Posterior cingulate gyrus (tissue), 11 donors: Measurements from ENCODE around the gene P2RX6.

Experiments used
- DNase-seq, 10 donors: peaks; one replicate each; pipeline versions ENCODE4 v3.0.0 to v3.0.0-alpha.2; 2020 to 2021; ENCODE audit warnings: mixed read lengths in 3 of 10
- intact Hi-C: fragments of 100-400 bp; cut with DNase I; formaldehyde crosslinking; loops from one replicate; pipeline ENCODE4 v1.15.1; 2023

Gene P2RX6

DNA sequence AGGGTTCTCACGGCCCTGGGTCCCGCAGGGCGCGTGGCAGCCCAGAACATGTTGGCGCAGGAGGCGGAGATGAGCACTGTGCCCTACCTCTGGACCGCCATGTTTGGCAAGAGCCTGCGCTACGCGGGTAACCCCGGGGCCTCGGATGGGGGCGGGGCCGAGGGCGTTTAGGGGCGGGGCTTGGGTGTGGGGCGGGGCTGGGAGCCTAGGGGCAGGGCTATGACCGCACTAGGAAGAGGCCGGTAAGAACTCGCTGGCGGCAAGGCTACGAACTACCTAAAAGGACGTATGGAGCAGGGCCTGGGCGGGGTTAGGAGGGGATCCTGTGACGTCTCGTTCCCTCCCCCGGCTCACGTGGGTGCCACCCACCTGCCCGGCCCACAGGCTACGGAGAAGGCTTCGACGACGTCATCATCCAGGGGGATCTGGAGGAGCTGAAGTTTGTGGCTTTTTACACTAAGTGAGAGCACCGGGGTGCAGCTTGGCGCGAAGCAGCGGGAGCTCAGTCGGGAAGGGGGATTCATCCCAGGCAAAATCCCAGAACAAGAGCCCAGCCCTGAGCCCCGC lies 35.6 kb upstream of the P2RX6 start:
- peak in 4 of 10 donors; percentile 34 to 88 (median 70) for DNase-seq
- intact Hi-C loops: no loop called here

DNA sequence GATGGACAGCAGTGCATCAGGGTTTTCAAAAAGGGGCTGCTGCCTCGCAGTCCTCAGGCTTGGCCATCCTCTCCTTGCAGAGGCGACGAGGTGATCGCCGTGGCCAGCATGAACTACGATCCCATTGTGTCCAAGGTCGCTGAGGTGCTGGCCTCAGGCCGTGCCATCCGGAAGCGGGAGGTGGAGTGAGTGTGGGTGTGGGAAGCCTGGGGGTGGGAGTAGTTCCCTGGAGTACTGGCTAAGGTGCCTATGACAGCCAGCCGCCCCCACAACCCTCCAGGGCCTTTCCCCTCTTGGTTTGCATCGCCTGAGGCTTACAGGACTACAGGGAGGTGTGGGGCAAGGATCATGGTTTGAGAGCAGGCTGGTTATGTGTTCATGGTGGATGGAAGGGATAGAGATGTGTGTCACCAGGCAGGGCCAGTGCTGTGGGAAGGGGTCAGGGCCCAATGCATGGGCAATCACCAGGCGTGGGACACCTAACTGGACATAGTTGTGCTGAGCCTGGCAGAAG lies 35.0 kb upstream of the P2RX6 start:
- peak in 1 of 10 donors; percentile 80 for DNase-seq
- intact Hi-C loops: loop anchor here (5.0 to 10.0 kb wide), 2 partner anchors 95 to 123 kb away; partner anchors contain the start of genes PI4KA and SNAP29

DNA sequence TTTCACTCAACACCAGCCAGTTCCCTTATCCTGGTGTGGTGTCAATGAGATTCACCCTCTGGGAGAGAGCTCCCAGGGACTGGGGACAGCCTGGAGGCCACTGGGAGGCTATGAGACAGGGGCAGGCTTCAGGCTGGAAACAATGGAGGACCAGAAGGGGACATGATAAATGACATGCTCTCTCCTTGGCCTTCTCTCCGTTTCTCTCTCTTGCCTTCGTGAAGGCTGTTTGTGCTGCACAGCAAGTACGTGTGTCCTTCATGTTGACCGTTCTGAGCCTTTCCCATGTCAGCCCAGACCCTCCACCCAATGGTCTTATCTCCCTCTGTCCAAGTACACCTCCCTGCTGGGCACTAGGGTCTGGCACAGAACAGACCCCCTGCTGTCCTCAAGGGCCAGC lies 34.4 kb upstream of the P2RX6 start:
- intact Hi-C loops: loop anchor here (5.0 to 10.0 kb wide), 2 partner anchors 96 to 123 kb away; partner anchors contain the start of genes PI4KA and SNAP29
- DNase-seq: no peak

DNA sequence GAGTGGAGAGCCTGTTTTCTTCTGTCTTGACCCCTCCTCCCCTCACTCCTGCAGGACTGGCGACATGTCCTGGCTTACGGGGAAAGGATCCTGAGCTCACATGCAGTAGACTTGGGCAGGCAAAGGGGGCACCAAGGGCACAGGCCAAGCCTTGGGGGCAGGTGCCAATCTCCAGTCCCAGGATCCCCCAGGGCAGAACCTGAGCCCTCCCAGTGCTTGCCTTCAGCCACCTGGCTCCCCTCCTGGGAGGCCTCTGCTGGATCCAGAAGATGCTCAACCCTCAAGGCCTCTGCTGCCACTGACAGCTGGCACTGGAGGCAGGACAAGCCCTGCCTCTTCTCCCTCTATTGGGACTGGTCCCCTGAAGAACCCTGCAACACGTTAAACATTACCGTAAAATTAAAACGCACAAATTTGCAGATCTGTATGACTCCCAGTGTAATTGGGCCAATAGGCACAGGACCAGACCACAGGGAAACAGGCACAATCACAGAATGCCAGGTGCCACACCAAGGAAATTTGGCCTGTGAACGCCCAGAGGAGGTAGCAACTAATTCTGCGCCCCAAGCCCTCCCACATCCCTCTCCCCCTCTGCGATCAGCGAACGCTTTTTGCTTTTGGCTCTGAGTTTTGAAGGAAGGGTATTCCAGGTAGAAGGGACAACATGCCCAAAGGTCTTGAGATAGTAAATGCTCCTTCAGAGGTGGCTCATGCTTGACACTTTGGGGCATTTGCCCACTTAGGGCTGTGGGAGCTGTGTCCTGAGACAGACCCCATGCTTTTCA lies 33.8 kb upstream of the P2RX6 start:
- intact Hi-C loops: loop anchor here (5.0 to 10.0 kb wide), 2 partner anchors 96 to 124 kb away; partner anchors contain the start of genes PI4KA and SNAP29
- DNase-seq: no peak

DNA sequence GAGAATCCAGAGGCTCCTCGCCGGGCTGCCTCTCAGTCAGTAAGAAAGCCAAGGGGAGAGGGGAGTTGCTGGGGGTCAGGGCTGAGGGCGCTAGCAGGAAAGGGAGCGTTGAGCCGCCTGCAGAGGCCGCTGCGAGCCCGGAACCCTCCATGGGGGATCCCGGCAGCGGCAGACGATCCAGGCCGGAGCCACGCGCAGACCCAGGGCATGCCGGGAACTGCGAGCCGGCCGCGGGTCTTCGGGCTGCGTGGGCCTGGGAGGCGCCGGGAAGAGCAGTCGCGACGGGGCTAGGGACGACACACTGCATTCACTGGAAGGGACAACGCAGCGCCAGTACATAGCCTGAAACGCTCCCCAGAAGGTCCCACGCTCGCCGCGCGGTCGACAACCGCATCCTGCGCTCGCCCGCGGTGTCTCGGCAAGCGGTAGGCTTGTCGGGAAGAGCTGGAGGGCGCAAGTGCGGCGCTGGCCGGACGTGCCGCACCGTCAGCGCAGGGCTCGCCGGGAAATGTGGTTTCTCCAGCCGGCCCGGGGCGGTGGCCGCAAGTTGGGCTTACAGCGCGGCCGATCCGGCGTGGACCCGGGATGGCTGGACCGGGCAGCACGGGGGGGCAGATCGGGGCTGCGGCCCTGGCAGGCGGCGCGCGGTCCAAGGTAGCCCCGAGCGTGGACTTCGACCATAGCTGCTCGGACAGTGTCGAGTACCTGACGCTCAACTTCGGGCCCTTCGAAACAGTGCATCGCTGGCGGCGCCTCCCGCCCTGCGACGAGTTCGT lies 33.0 kb upstream of the P2RX6 start, which contains the start of gene LZTR1:
TSS of gene LZTR1 (plus strand) at position 511 of the 776 bp plus-strand sequence. CDS start at position 586, 75 bp downstream.
- peak; percentile 81 to 98 (median 86) for DNase-seq
- intact Hi-C loops: loop anchor here (1.0 to 10.0 kb wide), 3 partner anchors 65 to 125 kb away; partner anchors contain the start of genes CRKL, PI4KA and SNAP29

DNA sequence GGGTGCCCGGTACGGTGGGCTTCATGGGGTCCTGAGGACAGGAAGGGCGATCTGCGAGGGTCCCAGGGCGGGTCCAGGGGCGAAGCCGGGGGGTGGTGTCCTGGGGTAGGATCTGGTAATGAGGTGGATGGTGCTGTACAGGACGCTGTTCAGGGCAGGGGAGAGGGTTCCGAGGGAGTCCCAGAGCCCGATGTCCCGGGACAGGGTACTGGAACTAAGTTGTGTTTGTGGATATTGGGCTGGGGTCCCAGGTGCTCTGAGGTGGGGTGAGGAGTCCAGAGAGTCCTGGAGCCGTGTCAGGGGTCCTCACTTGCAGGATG lies 32.4 kb upstream of the P2RX6 start:
- intact Hi-C loops: loop anchor here (1.0 to 10.0 kb wide), 3 partner anchors 65 to 125 kb away; partner anchors contain the start of genes CRKL, PI4KA and SNAP29
- no peak for DNase-seq

DNA sequence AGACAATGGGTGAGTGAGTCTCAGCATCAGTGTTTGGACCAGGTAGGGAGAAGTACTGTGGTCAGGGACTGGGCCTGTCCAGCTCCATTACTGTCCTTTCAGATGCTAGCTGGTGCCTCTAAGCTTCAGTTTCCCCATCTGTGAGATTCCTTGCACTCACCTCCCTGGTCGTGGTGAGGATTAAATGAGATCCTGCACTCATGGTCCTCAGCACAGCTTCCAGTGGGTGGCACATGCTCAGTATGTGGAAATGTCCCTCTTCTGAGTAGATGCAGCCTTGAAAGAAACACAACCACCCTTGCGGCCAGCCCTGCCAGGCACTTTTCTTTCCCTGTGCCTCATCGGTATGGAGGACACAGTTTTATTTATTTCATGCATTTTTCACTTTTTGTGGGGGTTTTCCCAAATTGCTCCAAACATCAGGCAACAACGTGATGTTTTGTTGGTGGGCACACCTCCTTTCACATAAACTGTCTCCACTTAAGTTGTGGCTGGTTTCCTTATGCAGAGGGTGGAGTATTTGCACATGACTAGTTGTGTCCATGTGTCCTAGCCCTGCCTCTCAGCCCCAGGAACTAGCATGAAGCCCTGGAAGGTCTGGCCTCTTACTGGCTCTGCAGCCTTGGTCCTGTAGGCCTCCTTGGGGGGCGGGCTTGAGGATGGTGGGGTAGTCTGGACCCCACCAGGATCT lies 31.7 kb upstream of the P2RX6 start:
- DNase-seq: no peak
- intact Hi-C loops: loop anchor here (5.0 to 10.0 kb wide), 2 partner anchors 98 to 126 kb away; partner anchors contain the start of genes PI4KA and SNAP29

DNA sequence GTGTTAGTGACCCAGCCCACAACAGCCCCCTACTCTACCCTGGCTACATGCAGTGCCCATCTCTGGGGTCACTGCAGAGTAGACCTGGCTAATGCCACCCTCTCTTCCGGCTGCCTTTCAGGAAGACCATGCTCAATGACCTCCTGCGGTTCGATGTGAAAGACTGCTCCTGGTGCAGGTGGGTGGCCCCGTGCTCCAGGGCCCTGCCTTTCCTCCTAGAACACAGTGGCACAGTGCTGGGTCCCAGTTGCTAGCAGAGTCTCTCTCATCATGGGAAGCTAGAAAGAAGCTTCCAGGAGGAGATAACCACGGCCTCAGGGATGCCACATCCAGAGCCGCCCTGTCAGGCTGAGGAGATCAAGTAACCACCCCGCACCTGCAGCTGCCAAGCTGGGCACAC lies 29.2 kb upstream of the P2RX6 start:
- intact Hi-C loops: loop anchor here (10.0 kb wide), 1 partner anchor 101 kb away; no protein-coding TSS in a partner anchor
- DNase-seq: no peak

DNA sequence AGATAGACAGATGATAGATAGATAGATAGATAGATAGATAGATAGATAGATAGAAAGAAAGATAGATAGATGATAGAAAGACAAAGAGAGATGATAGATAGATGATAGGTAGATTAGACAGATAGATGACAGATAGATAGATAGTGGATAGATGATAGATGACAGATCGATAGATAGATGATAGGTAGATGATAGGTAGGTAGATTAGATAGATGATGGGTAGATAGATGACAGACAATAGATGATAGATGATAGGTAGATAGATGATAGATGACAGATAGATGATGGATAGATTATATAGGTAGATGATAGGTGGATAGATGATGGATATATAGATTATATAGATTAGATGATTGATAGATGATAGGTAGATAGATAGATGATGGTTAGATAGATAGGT lies 28.6 kb upstream of the P2RX6 start:
- no peak for DNase-seq
- intact Hi-C loops: loop anchor here (10.0 kb wide), 1 partner anchor 102 kb away; no protein-coding TSS in a partner anchor

DNA sequence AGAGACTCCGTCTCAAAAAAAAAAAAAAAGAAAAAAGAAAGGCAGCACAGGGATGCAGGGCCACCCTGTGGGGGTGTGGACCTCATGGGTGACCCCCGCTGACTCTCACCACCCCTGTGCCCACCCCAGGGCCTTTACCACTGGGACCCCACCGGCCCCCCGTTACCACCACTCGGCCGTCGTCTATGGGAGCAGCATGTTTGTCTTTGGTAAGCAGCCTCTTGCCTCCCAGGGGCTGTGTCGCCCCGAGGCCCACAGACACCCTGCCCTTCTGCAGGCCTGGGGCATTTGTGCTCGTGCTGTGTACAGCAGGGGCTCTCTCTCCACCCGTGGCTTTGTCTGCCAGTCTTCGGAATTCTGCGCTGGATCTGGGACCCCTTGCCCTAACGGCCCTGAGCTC lies 27.6 kb upstream of the P2RX6 start:
- DNase-seq: peak in 1 of 10 donors; percentile 70
- intact Hi-C loops: loop anchor here (10.0 kb wide), 1 partner anchor 103 kb away; no protein-coding TSS in a partner anchor

DNA sequence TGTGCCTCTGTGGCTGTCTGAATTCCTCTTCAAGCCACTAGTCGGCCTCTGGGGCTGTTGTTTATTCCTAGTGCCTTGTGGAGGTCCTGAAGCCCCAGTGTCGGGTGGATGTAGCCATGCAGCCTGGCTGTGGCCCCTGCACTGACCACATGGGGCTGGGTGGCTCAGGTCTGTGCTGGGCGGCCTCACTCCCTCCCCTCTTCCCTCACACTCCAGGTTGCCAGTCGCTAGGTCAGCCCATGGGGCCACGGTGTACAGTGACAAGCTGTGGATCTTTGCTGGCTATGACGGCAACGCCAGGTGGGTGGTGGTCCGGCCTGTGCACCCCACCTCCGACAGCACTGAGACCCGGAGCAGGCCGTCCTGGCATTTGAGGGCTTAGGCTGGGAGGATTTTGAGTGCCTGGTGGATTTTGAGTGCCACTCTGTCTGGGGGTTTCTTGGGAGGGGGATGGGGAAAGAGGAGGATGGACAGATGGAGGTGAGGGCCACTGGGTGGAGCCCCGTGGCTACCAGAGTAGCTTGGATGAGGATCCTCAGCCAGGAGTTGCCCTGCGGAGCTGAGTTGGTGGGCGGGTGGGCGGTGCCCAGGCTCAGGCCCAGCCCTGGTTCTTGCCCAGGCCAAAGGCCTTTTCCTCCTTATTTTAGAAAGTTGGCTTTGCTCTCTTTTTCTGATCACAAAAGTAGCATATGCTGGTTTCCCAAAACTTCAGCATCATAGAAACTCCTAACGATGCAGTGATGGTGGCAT lies 26.2 kb upstream of the P2RX6 start:
- DNase-seq: peak in 1 of 10 donors; percentile 5
- intact Hi-C loops: loop anchor here (10.0 kb wide), 1 partner anchor 104 kb away; no protein-coding TSS in a partner anchor

DNA sequence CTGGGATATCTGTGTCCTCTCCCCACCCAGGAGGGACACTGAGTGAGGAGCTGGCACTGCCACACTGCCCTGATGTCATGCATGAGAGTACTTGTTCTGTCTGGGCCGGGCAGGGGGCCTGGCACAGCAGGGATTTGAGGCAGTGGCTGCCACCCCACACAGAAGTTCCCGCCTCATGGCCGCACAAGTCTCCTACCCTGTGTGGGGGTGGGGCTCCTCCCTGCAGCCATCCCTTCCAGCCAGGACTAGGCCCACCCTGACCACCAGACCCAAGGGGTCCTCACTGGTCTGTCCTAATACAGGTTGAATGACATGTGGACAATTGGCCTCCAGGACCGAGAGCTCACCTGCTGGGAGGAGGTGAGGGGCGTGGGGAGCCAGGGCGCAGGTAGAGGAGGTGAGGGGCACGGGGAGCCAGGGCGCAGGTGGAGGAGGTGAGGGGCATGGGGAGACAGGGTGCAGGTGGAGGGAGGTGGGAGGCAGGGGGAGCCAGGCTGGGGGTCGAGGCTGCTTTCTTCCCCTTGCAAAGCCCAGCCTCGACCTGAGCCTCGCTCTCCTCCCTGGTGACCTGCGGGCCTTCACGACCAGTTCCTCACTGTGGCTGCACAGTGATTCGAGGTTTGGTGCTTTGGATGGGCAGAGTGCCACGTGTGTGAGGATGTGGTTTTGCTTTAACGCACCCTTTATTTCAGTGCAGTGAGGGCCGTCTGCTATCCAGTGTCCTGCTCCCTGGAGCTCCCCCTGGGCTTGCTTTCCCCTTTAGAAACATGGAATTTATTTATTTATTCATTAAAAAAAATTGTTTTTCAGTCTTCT lies 25.4 kb upstream of the P2RX6 start:
- peak in 2 of 10 donors; percentile 52 to 77 for DNase-seq
- intact Hi-C loops: loop anchor here (10.0 kb wide), 1 partner anchor 105 kb away; no protein-coding TSS in a partner anchor

DNA sequence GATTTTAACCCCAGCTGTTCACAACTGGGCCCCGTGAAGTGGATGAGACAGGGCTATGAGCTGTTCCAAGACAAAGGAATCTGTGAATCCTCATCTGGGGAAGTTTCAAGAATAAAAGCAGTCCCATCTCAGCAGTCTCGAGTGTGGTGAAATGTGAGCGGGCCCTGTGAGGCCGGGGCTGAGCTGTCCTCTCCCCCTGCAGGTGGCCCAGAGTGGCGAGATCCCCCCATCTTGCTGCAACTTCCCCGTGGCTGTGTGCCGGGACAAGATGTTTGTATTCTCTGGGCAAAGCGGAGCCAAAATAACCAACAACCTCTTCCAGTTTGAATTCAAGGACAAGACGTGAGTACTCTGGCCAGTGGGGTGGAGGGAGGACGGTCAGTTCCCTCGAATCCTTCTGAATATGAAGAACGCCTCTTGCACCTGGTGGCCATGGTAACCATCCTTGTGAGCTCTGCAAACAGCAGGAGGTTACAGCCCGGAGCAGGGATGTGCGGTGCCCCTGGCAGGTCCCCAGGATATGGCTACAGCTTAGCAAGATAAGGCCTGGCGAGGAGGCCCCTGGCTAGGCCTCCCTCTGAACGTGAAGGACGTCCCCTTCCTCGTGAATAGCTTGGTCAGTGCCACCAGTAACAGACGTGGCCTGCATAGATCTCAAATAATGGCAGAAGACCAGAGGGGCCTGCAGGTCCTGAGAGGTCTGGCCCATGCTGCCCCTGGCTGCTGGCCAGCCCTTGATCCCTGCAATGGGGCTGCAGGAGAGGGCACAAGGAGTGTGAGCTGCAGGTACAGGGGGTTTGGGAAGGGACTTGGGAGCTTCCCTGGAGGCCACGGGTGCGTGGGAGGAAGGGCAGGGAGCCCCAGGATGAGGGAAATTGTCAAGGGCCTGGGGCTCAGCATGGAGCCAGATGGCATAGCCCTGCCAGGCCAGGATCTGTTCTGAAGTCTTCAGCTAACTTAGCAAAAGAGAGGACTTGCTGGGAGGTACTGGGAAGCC lies 24.5 kb upstream of the P2RX6 start:
- peak in 2 of 10 donors; percentile 53 to 81 for DNase-seq
- intact Hi-C loops: no loop called here

DNA sequence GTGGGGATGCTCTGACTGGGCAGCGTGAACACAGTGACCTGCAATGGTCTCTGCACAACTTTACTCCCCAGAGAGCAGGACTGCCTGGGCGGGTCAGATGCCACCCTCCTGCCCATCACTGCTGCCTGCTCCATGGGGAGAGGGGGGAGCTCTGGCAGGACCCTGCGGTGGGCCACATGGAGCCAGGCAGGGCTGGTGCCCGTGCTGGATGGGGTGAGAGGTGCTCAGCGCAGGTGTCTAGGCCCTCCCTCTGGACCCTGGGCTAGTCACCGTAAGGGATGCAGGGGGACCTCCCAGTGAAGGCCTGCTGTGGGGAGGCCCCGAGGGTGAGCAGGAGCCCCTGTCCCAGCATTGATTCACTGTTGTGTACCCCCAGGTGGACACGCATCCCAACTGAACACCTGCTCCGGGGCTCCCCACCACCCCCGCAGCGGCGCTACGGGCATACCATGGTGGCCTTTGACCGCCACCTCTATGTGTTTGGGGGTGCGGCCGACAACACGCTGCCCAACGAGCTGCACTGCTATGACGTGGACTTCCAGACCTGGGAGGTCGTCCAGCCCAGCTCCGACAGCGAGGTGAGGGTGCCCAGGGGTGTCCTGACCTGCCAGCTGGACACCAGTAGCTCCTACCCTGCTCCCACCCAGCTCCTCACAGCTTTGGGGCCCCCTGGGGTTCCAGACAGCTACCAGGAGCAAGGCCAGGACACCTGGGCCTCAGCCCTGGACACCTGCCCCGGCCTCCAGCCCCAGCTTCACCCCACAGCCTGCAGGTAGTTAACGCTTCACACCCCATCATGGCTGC lies 23.5 kb upstream of the P2RX6 start:
- intact Hi-C loops: no loop called here
- DNase-seq: peak in 2 of 10 donors; percentile 52 to 73

DNA sequence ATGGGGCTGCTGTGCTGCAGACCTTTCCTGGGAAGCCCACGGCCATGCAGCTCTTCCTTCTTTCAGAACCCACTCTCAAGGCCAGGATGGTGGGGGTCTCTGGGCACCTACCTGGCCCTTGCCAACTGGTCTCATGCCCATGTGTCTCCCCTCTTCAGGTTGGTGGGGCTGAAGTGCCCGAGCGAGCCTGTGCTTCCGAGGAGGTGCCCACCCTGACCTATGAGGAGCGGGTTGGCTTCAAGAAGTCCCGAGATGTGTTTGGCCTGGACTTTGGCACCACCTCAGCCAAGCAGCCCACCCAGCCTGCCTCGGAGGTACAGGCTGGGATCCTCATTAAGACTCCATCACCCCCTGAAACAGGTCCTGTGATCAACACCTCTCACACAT lies 22.9 kb upstream of the P2RX6 start:
- DNase-seq: no peak
- intact Hi-C loops: no loop called here
